ENCODE results near the gene EXOSC10. TPM values are rescaled to one million over a fixed set of nuclear protein-coding genes. Genes with fewer than 3 reads are reported as not detected.

EXOSC10 gene
- total and polyA plus RNA-seq, 9 of the 15 experiments (the other 6 are each of a cell fraction or from before 2014, with no cell fraction given) = 23.4 to 150 (median 105) TPM

DNA sequence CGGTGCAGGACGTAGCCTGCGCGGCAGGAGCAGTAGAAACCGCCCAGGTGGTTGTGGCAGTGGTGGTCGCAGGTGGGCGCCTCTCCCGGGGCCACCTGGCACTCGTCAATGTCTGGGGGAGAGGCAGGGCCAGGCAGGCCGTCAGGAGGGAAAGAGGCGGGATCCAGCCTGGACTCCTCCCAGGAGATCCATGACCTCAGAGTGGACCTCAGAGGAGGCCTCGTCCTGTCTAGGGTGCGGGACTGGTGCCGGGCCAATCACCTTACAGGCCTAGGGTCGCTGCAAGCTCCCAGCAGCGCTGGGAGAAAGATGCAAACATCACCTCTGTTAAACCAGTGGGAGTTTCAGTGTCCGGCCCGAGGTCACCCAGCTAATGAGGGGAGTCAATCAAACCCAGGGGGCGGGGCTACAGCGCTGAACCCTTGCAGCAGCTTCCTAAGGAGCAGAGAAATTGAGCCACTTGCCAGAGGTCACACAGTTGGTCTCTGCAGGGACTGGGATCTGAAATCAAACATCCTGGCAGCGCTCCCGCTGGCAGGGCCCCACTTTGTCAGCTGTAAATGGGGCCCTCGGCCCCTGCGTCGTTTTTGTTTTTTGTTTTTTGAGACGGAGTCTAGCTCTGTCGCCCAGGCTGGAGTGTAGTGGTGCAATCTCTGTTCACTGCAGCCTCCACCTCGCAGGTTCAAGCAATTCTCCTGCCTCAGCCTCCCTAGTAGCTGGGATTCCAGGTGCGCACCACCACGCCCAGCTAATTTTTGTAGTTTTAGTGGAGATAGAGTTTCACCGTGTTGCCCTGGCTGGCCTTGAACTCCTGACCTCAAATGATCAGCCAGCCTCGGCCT, 54.0 kb downstream of the EXOSC10 start (continued):
- TF ChIP-seq, protein P1, sequence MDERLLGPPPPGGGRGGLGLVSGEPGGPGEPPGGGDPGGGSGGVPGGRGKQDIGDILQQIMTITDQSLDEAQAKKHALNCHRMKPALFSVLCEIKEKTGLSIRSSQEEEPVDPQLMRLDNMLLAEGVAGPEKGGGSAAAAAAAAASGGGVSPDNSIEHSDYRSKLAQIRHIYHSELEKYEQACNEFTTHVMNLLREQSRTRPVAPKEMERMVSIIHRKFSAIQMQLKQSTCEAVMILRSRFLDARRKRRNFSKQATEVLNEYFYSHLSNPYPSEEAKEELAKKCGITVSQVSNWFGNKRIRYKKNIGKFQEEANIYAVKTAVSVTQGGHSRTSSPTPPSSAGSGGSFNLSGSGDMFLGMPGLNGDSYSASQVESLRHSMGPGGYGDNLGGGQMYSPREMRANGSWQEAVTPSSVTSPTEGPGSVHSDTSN (CRISPR knock-in tag; IDR thresholded peaks at IDR 0.05; ENCODE audit: low read depth) = peak; percentile 50
- TF ChIP-seq, protein P1 (tag; conservative IDR thresholded peaks at IDR 0.05; ENCODE audit: low read depth) = peak; percentile 85
- 0 out of 2 replicates have a peak, but pooled peaks have one; percentile 49 for TF ChIP-seq CBFB (CRISPR knock-in tag; IDR thresholded peaks at IDR 0.05)
- TF ChIP-seq BHLHE40 (IDR thresholded peaks at IDR 0.05; ENCODE audit: low read length) = no peak
- TF ChIP-seq, protein P2, sequence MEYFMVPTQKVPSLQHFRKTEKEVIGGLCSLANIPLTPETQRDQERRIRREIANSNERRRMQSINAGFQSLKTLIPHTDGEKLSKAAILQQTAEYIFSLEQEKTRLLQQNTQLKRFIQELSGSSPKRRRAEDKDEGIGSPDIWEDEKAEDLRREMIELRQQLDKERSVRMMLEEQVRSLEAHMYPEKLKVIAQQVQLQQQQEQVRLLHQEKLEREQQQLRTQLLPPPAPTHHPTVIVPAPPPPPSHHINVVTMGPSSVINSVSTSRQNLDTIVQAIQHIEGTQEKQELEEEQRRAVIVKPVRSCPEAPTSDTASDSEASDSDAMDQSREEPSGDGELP (CRISPR knock-in tag; IDR thresholded peaks at IDR 0.05; ENCODE audit: borderline replicate concordance) = peak; percentile 21; the same call in 1 of the 2 replicates

All from K562 (cell line).